Left lung (tissue), 10 donors: Measurements from ENCODE around the gene DIMT1. TPM values are rescaled to one million over a fixed set of nuclear protein-coding genes. Genes with fewer than 3 reads are reported as not detected.

Experiments used
- ATAC-seq: fragments of 200-7000 bp; cut with Tn5 transposase; one replicate; pipeline ENCODE4 v1.9.1; 2020; ENCODE audit warnings: moderate library complexity
- DNase-seq, 4 donors: peaks; one replicate each; pipeline ENCODE4 v3.0.0-alpha.2; 2013 to 2020
- H3K27ac ChIP-seq, 2 donors: fragments of 200-600 bp; sonication (generic) in 1 of 2; one replicate each; pipeline versions ENCODE4 v1.5.0 to v1.8.0; 2020 to 2021
- H3K27me3 ChIP-seq, 2 donors: fragments of 200-600 bp; sonication (generic) in 1 of 2; one replicate each; pipeline versions ENCODE4 v1.5.0 to v1.8.0; 2020 to 2021
- H3K36me3 ChIP-seq, 2 donors: fragments of 200-600 bp; sonication (generic) in 1 of 2; one replicate each; pipeline versions ENCODE4 v1.5.0 to v1.8.0; 2020 to 2021
- H3K4me1 ChIP-seq, 2 donors: fragments of 200-600 bp; one replicate each; pipeline ENCODE4 v1.8.0; 2021
- H3K4me3 ChIP-seq, 2 donors: fragments of 200-600 bp; sonication (generic) in 1 of 2; one replicate each; pipeline versions ENCODE4 v1.5.0 to v1.8.0; 2020 to 2021; ENCODE audit warnings: mild to moderate bottlenecking in 1 of 2
- H3K9me3 ChIP-seq, 2 donors: fragments of 200-600 bp; sonication (generic) in 1 of 2; one replicate each; pipeline versions ENCODE4 v1.5.0 to v1.8.0; 2020 to 2021
- CTCF ChIP-seq, 2 donors: fragments of 200-600 bp; sonication (generic) in 1 of 2; IDR thresholded peaks; one replicate each; pipeline versions ENCODE4 v1.5.0 to v1.8.0; 2021; ENCODE audit warnings: antibody characterized with exemption in 2 of 2
- intact Hi-C, 2 donors: fragments of 100-400 bp; cut with DNase I; formaldehyde crosslinking; loops; one replicate each; pipeline versions ENCODE4 v1.11.2 to v1.14.2; 2022
- polyA plus RNA-seq, 6 donors: library from polyadenylated mRNA; unstranded; fragments of 120-200 nt; gene quantifications; one replicate each; pipeline ENCODE4 v1.2.1, GENCODE V29; 2013; ENCODE audit not compliant: insufficient read length in 6 of 6
- total RNA-seq, 2 donors: library from RNA; stranded (reverse); fragmentation: NEBNext Ultra II Directional; extraction: Animal tissue kit (Norgen Biotek cat#: 25700); gene quantifications; one replicate each; pipeline ENCODE4 v1.2.1, GENCODE V29; 2021
- donor health status: DM: no; HTN: yes; CAD: no.
- donor health status: DM: no; HTN: no; CAD: no.

The DIMT1 gene
- total and polyA plus RNA-seq, 8 donors: 19.7 to 39.7 (median 34.8) TPM

- no peaks in the 10 kb centered on the region for H3K27me3 ChIP-seq
- H3K9me3 ChIP-seq: no peaks in the 10 kb centered on the region
- DNase-seq: no peak
Observed at GRCh38 chr5:62432621-62433064, 28.9 kb upstream of the DIMT1 start.

GRCh38 chr5:62431735-62432620 lies 28.3 kb upstream of the DIMT1 start:
- DNase-seq (peak in 1 of 4 donors; percentile 23), ATAC-seq (peak; percentile 82)
- Histone ChIP-seq H3K4me3 (no peak overlapping the region), H3K4me1 (peaks cover 12 to 27% of the 10 kb centered on the region in 2 donors), H3K27ac (peak overlapping the region; percentile 13 to 45), H3K9me3 (no peaks in the 10 kb centered on the region), H3K27me3 (no peaks in the 10 kb centered on the region), H3K36me3 (no peaks in the 10 kb centered on the region)
- TF ChIP-seq CTCF (IDR thresholded peaks at IDR 0.05): no peak
- intact Hi-C loops: no loop called here

More at GRCh38 chr5:62432621-62433064, 28.9 kb upstream of the DIMT1 start:
- peak; percentile 20 for ATAC-seq
- H3K27ac ChIP-seq: peak overlapping the region in 1 of 2 donors; percentile 45
- peaks cover 12 to 27% of the 10 kb centered on the region in 2 donors for H3K4me1 ChIP-seq
- TF ChIP-seq CTCF (IDR thresholded peaks at IDR 0.05): no peak
- H3K4me3 ChIP-seq: no peak overlapping the region
- no peaks in the 10 kb centered on the region for H3K36me3 ChIP-seq
- intact Hi-C loops: no loop called here

- DNase-seq: no peak
- H3K27ac ChIP-seq: no peak overlapping the region
- H3K27me3 ChIP-seq: no peaks in the 10 kb centered on the region
- no peaks in the 10 kb centered on the region for H3K9me3 ChIP-seq
- H3K4me3 ChIP-seq: no peak overlapping the region
- TF ChIP-seq CTCF (IDR thresholded peaks at IDR 0.05): no peak
- no peak for ATAC-seq
- intact Hi-C loops: no loop called here
- no peaks in the 10 kb centered on the region for H3K4me1 ChIP-seq
- H3K36me3 ChIP-seq: no peaks in the 10 kb centered on the region
Observed at GRCh38 chr5:62424763-62425162, 21.1 kb upstream of the DIMT1 start.

- ATAC-seq: no peak
- intact Hi-C loops: no loop called here
- no peak overlapping the region for H3K4me3 ChIP-seq
- H3K27ac ChIP-seq: no peak overlapping the region
- H3K4me1 ChIP-seq: no peaks in the 10 kb centered on the region
- H3K9me3 ChIP-seq: no peaks in the 10 kb centered on the region
- no peak for TF ChIP-seq CTCF (IDR thresholded peaks at IDR 0.05)
- H3K36me3 ChIP-seq: peaks cover 0 to 6% of the 10 kb centered on the region in 2 donors
- DNase-seq: no peak
- H3K27me3 ChIP-seq: no peaks in the 10 kb centered on the region
Observed at GRCh38 chr5:62421414-62421813, 17.7 kb upstream of the DIMT1 start.

- no peak overlapping the region for H3K27ac ChIP-seq
- no peak for DNase-seq
- no peak overlapping the region for H3K4me3 ChIP-seq
- TF ChIP-seq CTCF (IDR thresholded peaks at IDR 0.05): no peak
- no peaks in the 10 kb centered on the region for H3K9me3 ChIP-seq
- peaks cover 0 to 1% of the 10 kb centered on the region in 2 donors for H3K4me1 ChIP-seq
- H3K36me3 ChIP-seq: peaks cover 0 to 6% of the 10 kb centered on the region in 2 donors
- ATAC-seq: no peak
- no peaks in the 10 kb centered on the region for H3K27me3 ChIP-seq
- intact Hi-C loops: no loop called here
Observed at GRCh38 chr5:62419609-62420008, 15.9 kb upstream of the DIMT1 start.
